SU-DHL-6 (cell line): Measurements from ENCODE around the gene RASIP1.

Experiments used
- H2AFZ ChIP-seq: fragments of 200-600 bp; sonication (generic); 2 replicates; pipeline ENCODE4 v1.6.1; 2014; ENCODE audit warnings: low read depth, mild to moderate bottlenecking, moderate library complexity, mixed read lengths, antibody characterized with exemption, low read length; ENCODE audit not compliant: severe bottlenecking
- H3F3A ChIP-seq: fragments of 200-600 bp; shearing (Covaris generic); 2 replicates; pipeline ENCODE4 v1.6.0; 2016; ENCODE audit warnings: antibody characterized with exemption, mild to moderate bottlenecking; ENCODE audit not compliant: insufficient read depth
- H3K27ac ChIP-seq: fragments of 200-600 bp; sonication (generic); 2 replicates; pipeline ENCODE4 v1.5.1; 2016; ENCODE audit warnings: low read depth, mild to moderate bottlenecking, low read length, moderate library complexity, mixed read lengths
- H3K27me3 ChIP-seq: fragments of 200-600 bp; sonication (generic), shearing (Covaris generic); 2 replicates; pipeline ENCODE4 v1.6.0; 2014; ENCODE audit warnings: mild to moderate bottlenecking, low read length
- H3K36me3 ChIP-seq: fragments of 200-600 bp; sonication (generic); 2 replicates; pipeline ENCODE4 v1.6.1; 2014; ENCODE audit warnings: mild to moderate bottlenecking, low read length, mixed read lengths
- H3K4me2 ChIP-seq: fragments of 300-600, 200-600 bp; shearing (Covaris generic), sonication (generic); 2 replicates; pipeline ENCODE4 v1.6.0; 2014; ENCODE audit warnings: low read length, low read depth, mild to moderate bottlenecking; ENCODE audit not compliant: poor library complexity, severe bottlenecking
- H3K4me3 ChIP-seq: fragments of 200-600 bp; sonication (generic); 2 replicates; pipeline ENCODE4 v1.5.1; 2014; ENCODE audit warnings: antibody characterized with exemption, low read length, mild to moderate bottlenecking, mixed read lengths; ENCODE audit not compliant: insufficient read depth, poor library complexity, severe bottlenecking
- H3K79me2 ChIP-seq: fragments of 200-600 bp; sonication (generic); 2 replicates; pipeline ENCODE4 v1.6.1; 2014; ENCODE audit warnings: mild to moderate bottlenecking, low read length, moderate library complexity; ENCODE audit not compliant: insufficient read depth
- H3K9ac ChIP-seq: fragments of 200-600 bp; sonication (generic); 2 replicates; pipeline ENCODE4 v1.7.0; 2014; ENCODE audit warnings: mild to moderate bottlenecking, low read length
- H3K9me2 ChIP-seq: fragments of 200-600 bp; sonication (generic); replicated peaks from 2 replicates; pipeline ENCODE4 v1.6.1; 2014; ENCODE audit warnings: low read length; ENCODE audit not compliant: insufficient read depth
- H3K9me3 ChIP-seq: fragments of 200-600 bp; sonication (generic); 2 replicates; pipeline ENCODE4 v1.6.1; 2014; ENCODE audit warnings: low read length, mixed read lengths; ENCODE audit not compliant: insufficient read depth
- H4K20me1 ChIP-seq: fragments of 200-600 bp; sonication (generic); 2 replicates; pipeline ENCODE4 v1.6.1; 2014; ENCODE audit warnings: low read depth, mild to moderate bottlenecking, antibody characterized with exemption, low read length, moderate library complexity, mixed read lengths
- CTCF ChIP-seq: fragments of 200-600 bp; sonication (generic); IDR thresholded peaks from one replicate; pipeline ENCODE4 v1.5.1; 2017; ENCODE audit warnings: antibody characterized with exemption, mild to moderate bottlenecking, low read length, moderate library complexity; ENCODE audit not compliant: insufficient read depth, poor library complexity, severe bottlenecking
- EZH2phosphoT487 ChIP-seq: fragments of 200-600 bp; sonication (generic), shearing (Covaris generic); conservative IDR thresholded peaks from 2 replicates; pipeline ENCODE4 v1.6.1; 2018; ENCODE audit warnings: mild to moderate bottlenecking, antibody characterized with exemption, low read length, moderate library complexity, mixed read lengths

The RASIP1 gene

GRCh38 chr19:48777139-48777538 lies 36.7 kb upstream of the RASIP1 start:
- Histone ChIP-seq H3K9me2 (no peaks in the 10 kb centered on the region), H3K36me3 (no peaks in the 10 kb centered on the region), H3K79me2 (no peaks in the 10 kb centered on the region), H3K9ac (no peak overlapping the region), H3F3A (no peaks in the 10 kb centered on the region), H3K4me3 (no peak overlapping the region), H4K20me1 (no peaks in the 10 kb centered on the region), H3K4me2 (no peak overlapping the region), H3K27ac (no peak overlapping the region), H3K27me3 (no peaks in the 10 kb centered on the region), H2AFZ (no peak overlapping the region), H3K9me3 (no peaks in the 10 kb centered on the region)
- TF ChIP-seq EZH2phosphoT487 = no peak
- TF ChIP-seq CTCF = no peak

- no peak overlapping the region for H3K9ac ChIP-seq
- H3K9me3 ChIP-seq = no peaks in the 10 kb centered on the region
- H3K79me2 ChIP-seq = no peaks in the 10 kb centered on the region
- H3F3A ChIP-seq = no peaks in the 10 kb centered on the region
- H3K9me2 ChIP-seq = no peaks in the 10 kb centered on the region
- H2AFZ ChIP-seq = no peak overlapping the region
- H3K27me3 ChIP-seq = no peaks in the 10 kb centered on the region
- no peaks in the 10 kb centered on the region for H4K20me1 ChIP-seq
- H3K27ac ChIP-seq = no peak overlapping the region
- no peak overlapping the region for H3K4me3 ChIP-seq
- H3K36me3 ChIP-seq = no peaks in the 10 kb centered on the region
- TF ChIP-seq CTCF (no peak), EZH2phosphoT487 (no peak)
- no peak overlapping the region for H3K4me2 ChIP-seq
Measured at GRCh38 chr19:48772503-48772953, 32.1 kb upstream of the RASIP1 start.

- Histone ChIP-seq H3K79me2 (no peaks in the 10 kb centered on the region), H3K9me2 (no peaks in the 10 kb centered on the region), H3F3A (no peaks in the 10 kb centered on the region), H4K20me1 (no peaks in the 10 kb centered on the region), H3K27me3 (no peaks in the 10 kb centered on the region), H3K4me3 (no peak overlapping the region), H3K9me3 (no peaks in the 10 kb centered on the region), H2AFZ (no peak overlapping the region), H3K9ac (no peak overlapping the region), H3K27ac (no peak overlapping the region), H3K36me3 (no peaks in the 10 kb centered on the region), H3K4me2 (no peak overlapping the region)
- no peak for TF ChIP-seq CTCF
- no peak for TF ChIP-seq EZH2phosphoT487
Measured at GRCh38 chr19:48770734-48771472, 30.5 kb upstream of the RASIP1 start.
